Sigmoid colon (tissue), 4 donors: Measurements from ENCODE around the gene PSG1.
"Not testable (repeated sequence)": the region's sequence is repeated elsewhere in the genome, so short reads cannot be mapped to it uniquely, and the experiment has no call there.

Experiments used
- EP300 ChIP-seq, 4 donors: sonication (generic); formaldehyde crosslinking; IDR thresholded peaks; one replicate each; pipeline ENCODE4 v1.6.1; 2017; ENCODE audit warnings: antibody characterized with exemption in 4 of 4
- POLR2A ChIP-seq, 2 donors: fragments of 450-650 bp; IDR thresholded peaks; one replicate each; pipeline ENCODE4 v1.6.1; 2016; ENCODE audit warnings: antibody characterized with exemption in 2 of 2, mild to moderate bottlenecking in 2 of 2, moderate library complexity in 2 of 2
- TF ChIP-seq, protein P1 (sequence below), 4 experiments: fragments of 450-650 bp in 3 of 4; fragments of 200-600 bp in 1 of 4; IDR thresholded peaks; one replicate each; pipeline ENCODE4 v1.5.1; 2016 to 2019; ENCODE audit warnings: antibody characterized with exemption in 4 of 4, mild to moderate bottlenecking in 3 of 4, moderate library complexity in 2 of 4

DNA sequence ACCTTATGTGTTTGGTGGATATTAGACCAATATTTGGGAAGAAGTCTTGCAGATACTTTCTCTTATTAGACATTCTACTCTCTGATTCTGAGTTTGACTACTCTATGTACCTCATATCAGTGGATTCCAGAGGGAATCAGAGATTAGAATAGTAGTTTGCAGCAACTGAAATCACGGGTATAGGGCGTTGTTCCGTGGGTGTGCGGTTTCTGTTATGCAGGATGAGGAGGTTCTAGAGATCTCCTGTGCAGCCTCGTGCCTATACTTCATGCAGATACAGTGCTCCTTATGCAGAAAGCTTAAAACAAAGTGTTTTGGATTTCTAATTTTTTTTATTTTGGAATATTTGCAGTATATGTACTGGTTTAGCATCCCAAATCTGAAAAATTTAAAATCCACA is 32.2 kb upstream of the PSG1 start:
- TF ChIP-seq EP300, POLR2A (IDR thresholded peaks at IDR 0.05): not testable (repeated sequence)
- TF ChIP-seq, protein P1, sequence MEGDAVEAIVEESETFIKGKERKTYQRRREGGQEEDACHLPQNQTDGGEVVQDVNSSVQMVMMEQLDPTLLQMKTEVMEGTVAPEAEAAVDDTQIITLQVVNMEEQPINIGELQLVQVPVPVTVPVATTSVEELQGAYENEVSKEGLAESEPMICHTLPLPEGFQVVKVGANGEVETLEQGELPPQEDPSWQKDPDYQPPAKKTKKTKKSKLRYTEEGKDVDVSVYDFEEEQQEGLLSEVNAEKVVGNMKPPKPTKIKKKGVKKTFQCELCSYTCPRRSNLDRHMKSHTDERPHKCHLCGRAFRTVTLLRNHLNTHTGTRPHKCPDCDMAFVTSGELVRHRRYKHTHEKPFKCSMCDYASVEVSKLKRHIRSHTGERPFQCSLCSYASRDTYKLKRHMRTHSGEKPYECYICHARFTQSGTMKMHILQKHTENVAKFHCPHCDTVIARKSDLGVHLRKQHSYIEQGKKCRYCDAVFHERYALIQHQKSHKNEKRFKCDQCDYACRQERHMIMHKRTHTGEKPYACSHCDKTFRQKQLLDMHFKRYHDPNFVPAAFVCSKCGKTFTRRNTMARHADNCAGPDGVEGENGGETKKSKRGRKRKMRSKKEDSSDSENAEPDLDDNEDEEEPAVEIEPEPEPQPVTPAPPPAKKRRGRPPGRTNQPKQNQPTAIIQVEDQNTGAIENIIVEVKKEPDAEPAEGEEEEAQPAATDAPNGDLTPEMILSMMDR (IDR thresholded peaks at IDR 0.05): not testable (repeated sequence)
